HG03439 (cell line): ENCODE results near the gene EFCC1.

Source experiments
- ATAC-seq: cut with Tn5 transposase; IDR thresholded peaks from one replicate; pipeline ENCODE4 v1.9.1; 2021; ENCODE audit warnings: mild to moderate bottlenecking, moderate library complexity; ENCODE audit not compliant: unreplicated experiment

The EFCC1 gene, protein sequence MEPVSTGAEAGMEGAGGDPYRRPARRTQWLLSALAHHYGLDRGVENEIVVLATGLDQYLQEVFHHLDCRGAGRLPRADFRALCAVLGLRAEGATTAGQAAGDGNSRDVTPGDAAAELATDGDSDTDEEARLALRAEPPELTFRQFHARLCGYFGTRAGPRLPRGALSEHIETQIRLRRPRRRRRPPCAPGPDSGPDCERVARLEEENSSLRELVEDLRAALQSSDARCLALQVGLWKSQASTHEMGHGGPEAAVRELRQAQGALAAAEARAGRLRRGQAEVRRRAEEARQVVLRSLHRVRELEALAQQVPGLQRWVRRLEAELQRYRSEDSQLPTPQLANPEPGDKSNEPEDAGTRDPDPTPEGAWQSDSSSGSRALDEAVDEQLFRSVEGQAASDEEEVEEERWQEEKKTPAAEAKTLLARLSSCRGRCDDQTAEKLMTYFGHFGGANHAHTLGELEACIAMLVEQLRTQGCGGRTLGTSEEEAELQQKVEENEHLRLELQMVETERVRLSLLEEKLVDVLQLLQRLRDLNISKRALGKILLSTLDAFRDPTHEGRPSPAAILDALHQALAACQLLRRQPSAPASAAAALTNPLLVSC

DNA sequence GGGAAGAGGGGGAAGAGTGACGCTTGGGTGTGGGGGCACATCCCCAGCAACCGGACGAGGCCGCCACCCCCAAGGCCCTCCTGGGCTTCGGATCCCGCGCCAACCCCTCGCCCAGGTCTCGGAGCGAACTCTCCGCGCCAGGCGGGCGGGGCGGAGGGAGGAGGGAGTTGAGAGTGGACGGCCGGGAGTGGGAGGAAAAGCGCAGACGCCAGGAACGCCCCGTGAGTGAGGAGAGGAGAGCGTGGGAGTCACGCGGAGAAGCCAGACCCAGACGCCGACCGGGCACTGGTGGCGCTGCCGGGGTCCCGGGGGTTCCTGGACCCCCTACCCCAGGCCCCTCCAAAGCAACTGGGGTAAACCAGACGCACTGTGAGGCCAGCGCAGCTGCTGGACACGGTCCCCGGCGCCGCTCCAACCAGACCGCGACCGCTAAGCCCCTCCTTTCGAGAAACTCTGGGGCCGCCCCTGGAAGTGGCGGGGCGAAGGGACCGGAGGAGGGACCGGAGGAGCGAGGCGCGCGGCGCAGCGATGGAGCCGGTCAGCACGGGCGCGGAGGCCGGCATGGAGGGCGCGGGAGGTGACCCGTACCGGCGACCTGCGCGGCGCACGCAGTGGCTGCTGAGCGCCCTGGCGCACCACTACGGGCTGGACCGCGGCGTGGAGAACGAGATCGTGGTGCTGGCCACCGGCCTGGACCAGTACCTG, at the start of gene EFCC1:
EFCC1 (plus strand) TSS at position 204 of the 705 bp plus-strand sequence; CDS start at position 529, 325 bp downstream.
- no peak for ATAC-seq

DNA sequence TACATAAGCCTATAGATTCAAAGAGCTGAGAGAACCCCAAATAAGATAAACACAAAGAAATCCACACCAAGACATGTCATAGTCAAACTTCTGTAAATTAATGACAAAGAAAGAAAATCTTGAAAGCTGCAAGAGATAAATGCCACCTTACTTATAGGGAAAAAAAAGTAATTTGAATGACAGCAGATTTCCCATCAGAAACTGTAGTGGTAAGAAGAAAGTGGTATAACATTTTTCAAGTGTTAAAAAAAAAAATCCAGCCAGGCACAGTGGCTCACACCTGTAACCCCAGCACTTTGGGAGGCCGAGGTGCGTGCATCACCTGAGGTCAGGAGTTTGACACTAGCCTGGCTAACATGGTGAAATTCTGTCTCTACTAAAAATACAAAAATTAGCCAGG, 44.7 kb upstream of the EFCC1 start:
- ATAC-seq: no peak

DNA sequence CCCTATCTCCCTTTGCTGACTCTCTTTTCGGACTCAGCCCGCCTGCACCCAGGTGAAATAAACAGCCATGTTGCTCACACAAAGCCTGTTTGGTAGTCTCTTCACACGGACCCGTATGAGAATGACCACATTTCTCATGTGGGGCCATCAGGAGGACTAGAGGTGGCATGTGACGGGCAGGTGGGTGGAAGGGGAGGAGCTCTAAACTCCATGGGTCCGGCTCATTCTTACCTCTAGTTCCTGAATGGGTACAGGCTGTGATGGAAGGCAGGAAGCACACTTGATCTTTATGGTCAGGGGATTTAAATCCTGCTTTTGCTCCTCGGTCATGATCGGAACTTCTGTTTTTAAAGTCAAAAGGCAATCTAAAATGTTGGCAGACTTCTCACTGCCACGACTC, 35.8 kb upstream of the EFCC1 start:
- ATAC-seq: no peak

DNA sequence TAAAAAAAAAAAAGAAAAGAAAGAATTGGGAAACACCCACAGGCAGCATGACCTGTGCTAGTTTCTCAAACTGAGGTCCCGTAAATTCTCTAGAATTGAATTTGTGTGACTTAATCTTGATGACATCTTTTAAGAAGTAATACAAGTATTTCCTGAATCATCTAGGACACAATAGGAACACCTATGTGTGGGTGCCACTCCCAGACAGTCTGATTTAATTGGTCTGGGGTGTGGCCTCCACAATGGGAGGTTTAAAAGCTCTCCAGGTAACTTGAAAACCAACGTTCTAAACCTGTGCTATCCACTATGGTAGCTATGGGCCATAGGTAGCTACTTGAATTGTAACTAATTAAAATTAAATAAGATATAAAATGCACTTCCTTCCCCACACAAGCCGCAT, 35.3 kb upstream of the EFCC1 start:
- ATAC-seq: no peak

DNA sequence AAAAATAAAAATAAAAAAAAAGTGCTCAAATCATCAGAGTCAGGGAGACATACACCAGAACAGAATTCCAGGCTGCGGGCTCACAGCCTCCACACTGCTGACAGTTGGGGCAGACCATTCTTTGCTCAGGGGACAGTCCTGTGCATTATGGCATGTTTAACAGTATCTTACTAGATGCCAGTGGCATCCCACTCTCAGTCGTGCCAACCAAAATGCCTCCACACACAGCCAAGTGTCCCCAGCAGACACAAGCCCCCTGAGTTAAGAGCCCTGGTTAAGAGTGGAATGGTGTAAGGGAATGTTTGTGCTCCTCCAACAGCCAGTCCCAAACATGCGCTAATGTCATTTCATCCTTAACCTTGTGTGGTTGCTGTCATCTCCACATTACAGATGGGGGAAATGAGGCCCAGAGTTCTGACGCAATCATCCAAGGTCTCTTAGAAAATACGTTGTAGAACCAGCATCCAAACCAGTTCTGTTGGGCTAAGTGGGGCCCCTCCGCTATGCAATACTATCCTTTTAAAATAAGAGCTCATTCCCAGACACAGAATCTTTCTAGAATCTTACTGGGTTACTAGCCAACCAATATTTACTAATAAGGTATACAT, 33.3 kb upstream of the EFCC1 start:
- no peak for ATAC-seq

DNA sequence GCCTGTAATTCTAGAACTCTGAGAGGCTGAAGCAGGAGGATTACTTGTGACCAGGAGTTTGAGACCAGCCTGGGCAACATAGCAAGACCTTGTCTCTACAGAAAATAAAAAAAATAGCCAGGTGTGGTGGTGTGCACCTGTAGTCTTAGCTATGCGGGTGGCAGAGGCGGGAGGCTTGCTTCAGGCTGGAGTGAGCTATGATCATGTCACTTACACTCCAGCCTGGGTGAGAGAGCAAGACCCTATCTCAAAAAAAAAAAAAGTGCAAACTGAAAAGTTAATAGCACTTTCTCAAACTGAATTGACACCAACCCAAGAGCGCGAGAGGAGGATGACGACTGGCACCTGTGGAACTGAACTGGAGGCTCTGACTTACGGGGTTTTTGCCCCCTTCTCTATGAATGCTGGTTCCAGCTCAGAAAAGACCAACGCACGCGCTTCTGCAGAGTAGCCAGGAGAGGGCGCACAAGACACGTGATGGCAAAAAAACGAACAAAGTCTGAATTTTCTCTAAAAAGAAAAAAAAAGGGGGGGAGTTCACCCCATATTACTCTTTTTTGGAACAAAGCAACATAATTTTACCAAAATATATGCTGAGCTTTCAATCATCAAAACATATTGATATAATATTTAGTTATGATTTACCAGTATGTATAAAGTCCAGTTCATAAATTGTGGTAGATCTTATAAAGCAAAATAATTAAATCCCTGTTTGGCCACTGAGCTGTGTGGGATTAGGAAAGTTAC, 30.9 kb upstream of the EFCC1 start:
- no peak for ATAC-seq

DNA sequence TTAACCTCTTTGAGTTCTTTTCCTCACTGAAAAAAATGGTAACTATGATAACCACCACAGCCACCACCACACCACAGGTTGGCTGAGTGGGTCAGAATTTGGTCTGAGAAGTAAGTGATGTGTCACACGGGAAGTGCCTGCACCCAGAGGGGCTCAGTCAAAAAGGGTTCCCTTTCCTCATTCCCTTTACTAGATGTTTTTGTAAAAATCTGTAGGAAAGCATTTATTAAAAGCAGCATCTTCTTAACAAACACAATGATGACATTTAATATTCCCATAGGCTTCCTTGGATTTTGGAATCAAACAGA, 30.4 kb upstream of the EFCC1 start:
- ATAC-seq: no peak

DNA sequence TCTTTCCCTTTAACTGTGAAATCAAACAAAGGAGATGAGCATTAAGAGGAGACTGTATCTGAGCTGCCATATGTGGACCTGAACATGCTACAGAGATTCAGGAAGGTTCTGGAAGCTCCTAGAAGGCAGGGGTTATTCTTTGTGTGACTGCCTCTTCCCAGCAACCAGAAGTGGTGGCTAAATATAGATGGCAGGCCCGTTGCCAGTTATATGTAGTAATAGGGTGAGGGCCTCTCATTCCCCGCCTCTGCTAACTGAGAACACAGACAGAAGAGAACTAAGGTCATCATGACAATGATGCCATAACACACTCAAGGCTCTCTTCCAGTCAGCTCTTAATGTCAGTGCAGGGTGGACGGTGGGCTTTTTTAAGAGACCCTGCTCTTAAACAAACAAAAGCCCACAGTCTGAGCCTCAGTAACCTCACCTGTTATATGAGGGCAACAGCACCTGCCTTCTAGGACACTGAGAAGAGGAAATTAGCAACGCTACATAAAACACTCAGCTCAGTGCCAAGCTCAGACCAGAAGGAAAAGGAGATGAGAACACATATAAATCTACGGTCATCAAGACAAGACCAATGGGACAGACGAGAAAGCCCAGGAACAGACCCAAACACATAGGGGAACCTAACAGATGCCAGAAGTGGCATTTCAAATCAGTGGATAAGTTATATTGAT, 29.5 kb upstream of the EFCC1 start:
- no peak for ATAC-seq

DNA sequence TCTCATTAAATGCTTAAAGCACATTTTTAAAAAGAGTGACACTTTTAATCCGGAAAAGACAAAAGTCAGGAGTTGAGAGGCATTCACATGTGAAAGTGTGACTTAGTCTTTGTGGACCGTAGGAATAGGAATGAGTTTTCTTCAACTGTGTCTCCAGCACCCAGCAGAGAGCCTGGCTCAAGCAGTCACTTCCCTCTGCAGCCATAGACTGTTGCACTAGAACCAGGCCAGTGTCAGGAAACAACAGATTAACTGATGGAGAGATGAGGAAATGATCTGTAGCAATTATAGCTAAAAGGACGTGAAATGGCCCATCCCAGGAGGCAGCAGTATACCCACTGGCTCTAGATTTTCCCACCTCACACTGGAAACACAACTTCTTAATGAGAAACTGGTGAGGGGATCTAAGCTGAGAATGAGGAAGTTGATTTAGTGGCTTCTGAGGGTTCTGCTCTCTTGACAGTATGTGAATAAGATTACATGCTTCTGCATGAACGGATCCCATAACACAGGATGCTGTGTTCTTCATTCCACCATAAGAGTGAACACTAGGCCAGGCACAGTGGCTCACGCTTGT, 27.0 kb upstream of the EFCC1 start:
- no peak for ATAC-seq

DNA sequence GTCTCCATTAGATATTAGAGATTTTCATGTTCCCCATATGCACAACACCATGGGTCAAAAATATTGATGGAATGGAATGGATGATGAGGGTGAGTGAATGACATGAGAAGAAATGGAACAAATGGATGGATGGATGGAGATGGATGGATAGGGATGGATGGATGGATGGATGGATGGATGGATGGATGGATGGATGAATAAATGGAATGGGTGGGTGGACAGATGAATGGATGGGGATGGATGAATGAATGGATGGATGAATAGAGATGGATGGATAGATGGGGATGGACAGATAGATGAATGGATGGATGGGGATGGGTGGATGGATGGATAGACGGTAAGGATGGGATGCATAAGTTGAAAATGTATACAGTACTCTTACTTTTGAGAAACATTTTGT, 25.8 kb upstream of the EFCC1 start:
- ATAC-seq: no peak

DNA sequence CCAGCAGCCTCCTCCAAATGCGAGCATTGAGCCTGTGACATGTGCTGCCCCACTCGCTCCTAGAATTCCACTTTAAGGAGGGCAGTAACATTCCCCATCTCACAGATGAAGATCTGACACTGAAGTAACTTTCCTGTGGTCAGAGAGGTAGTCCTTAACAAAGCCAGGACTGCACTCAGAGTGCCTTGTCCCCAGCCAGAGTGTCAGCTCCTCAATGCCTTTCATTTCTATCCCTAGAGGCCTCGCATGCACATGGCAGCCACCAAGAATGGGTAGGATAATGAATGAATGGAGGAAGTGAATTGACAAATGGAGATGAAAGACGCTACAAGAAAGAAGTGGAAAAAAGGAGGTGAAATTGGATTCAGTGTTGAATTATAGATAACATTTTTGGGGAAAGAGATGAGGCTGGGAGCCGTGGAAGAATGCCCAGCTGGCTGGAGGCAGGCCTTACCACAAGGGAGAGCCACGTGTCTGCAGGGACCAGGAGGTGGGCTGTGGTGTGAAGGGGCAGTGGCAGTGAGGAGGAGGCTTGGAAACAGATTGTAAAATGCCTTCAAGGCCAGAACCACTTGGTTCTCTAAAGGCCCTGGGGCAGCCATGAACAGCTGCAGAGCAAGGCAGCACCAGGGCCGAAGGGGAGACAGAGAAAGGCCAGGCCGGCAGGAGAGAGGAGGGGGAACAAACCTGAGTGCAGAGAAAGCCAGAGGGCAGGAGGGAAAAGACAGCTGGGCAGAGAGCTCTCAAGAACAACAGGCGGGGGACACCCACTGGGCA, 17.6 kb upstream of the EFCC1 start:
- no peak for ATAC-seq

DNA sequence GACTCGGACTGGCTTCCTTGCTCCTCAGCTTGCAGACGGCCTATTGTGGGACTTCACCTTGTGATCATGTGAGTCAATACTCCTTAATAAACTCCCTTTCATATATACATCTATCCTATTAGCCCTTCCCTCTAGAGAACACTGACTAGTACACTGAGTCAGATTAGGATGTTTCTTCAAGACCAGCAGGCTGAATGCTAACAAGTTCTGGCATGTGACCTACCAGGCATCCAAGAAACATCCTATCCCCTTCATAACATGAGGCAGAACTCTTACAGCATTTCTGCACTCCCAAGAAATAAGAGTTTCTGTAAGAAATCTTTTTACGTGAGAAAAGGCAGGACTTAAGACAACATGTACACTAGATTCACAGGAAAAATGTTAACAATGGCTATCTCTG, 16.5 kb upstream of the EFCC1 start:
- ATAC-seq: no peak

DNA sequence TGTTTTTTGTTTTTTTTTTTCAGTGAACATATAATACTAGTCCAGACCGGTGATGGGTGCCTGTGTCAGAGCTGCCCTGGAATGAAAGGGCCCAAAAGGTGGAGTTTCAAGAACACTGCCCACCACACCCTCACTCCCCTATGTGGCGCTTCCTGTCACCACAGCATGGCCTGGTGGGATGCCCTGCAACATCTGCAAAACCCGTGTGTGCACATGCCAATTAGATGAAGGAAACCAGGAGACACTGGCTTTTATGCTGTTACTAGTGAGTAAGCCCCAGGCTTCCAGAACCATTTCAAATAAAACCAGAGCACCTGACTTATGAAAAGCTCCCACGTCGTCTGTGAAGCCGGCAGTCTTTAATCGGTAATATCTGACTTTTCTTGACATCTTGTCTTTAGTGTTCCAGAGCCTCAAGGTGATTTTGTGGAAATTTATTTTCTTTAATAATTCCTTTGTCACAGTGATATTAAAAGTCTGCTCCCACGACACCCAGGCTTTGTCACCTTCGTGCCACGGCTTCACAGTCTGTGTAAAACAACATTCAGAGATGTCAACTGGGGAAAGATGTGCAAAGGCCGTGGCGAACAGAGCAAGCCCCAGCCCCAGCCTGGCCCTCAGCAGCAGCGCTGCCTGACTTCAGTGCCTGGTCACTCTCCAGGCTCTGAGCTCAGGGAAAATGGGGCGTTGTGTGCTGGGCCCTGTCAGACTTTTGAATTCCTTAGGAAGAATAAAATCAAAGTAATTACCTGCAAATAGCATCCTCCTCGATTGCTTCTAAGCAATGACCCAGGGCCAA, 13.6 kb upstream of the EFCC1 start:
- no peak for ATAC-seq

DNA sequence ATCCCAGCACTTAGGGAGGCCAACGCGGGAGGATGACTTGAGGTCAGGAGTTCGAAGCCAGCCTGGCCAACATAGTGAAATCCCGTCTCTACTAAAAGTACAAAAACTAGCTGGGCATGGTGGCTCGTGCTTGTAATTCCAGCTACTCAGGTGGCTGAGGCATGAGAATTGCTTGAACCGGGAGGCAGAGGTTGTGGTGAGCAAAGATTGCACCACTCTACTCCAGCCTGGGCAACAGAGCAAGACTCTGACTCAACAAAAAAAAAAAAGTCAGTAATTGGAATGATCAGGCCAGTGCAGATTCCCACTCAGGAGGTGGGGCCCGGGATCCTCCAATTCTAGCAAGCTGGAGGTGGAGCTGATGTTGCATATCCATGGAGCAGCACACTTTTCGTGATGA, 12.8 kb upstream of the EFCC1 start:
- ATAC-seq: no peak

DNA sequence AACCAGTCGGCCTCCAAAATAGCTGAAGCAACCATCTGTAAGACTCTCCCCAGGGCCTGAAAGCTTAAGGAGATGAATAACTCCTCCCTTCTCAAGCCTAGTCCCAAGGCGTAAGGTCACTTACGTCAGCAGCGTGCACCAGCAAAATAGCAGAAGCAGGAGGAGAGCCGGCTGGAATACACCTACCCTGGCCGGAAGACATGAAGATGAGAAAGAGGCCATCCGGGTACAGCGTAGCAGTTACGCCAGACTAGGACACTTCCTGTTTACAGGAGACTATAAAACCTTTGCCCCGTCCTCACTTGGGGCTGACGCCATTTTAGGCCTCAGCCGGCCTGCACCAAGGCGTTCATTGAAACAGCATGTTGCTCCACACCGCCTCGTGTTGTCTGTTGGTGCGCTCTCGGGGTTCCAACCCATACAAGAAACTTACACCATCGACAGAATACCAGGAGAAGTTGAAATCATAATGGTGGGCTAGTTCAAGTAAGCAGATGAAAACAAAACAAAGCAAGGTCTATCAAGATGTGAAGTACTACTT, 9.7 kb upstream of the EFCC1 start:
- no peak for ATAC-seq

DNA sequence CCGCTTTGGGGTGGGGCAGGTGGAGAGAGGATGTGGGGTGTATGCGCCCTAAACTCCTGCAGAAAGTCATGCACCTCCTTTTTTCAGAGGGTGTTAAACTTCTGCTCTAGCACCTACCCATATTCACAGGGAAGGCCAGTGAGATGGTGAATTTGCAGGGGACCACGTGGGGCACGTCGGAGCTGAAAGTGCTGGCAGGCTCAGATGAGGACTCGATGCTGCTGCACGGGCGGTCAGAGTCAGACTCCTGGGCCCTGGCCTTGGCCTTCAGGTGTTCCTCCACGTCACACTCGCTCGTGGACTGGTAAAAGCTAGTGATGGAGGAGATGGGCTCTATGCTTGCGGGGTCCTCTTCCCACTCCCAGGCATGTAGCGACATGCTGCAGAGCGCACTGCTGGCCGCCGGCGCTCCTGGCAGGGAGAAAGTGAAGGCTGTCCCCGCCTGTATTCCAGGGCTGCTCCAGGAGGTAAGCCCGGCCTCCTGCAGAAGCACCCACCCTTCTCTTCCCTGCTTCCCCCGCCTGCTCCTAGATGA, 8.1 kb upstream of the EFCC1 start:
- no peak for ATAC-seq

DNA sequence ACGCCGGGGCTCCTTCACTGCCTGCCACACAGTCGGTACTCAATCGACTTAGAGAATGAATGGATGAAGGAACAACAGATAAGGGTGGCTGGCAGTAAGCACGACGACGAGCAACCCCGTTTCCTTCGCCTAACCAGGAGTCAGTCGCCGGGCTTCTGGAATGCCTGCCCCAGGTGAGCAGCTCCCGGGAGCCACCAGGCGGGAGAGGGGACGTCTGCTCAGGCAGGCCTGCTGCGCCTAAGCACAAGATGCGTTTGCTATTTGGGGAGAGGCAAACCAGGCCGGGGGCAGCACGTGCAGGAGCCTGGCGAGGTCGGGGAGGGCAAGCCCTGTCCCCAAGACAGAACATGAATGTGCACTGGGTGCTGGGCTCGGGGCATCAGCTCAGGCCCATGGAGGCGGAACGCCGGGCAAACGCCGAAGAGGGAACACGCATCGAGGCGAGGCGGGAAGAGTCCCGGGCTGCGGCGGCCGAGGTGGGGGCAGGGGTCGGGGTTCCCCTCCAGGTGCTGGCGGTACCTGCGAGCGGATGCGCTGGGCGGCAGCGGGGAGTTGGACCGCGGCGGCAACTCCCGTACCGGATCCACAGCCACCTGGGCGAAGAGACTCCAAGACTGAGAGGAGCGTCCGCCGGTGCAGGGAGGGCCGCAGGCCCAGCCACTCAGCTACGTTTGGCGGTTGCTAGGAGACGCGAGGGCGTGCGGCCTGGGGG, 7.5 kb upstream of the EFCC1 start, which contains the start of gene CFAP92:
CFAP92 (minus strand) TSS at position 616 of the 712 bp plus-strand sequence. CDS start 772 bp downstream, outside the sequence.
- peak; percentile 74 for ATAC-seq
